ENCODE measurements around the gene DPYSL5. TPM values are rescaled to one million over a fixed set of nuclear protein-coding genes. Genes with fewer than 3 reads are reported as not detected.

Gene DPYSL5
- total and polyA plus RNA-seq, 9 of the 15 experiments (the other 6 are each of a cell fraction or from before 2014, with no cell fraction given): 0.06 TPM; not detected in 8

- H3K9ac ChIP-seq (ENCODE audit: insufficient read depth in 1 of 2, low read depth in 2 of 2, low read length in 2 of 2): peak overlapping the region in 1 of 2 experiments; percentile 28; a peak in 1 of 4 replicates
- no peaks in the 10 kb centered on the region for H3K79me2 ChIP-seq (ENCODE audit: control insufficient read depth, insufficient read depth, low read length)
- ATAC-seq: peak; percentile 21; the same call in 1 of the 3 replicates
- BruUV-seq (replicated peaks): no TSS peak
- no peak overlapping the region for H2AFZ ChIP-seq (ENCODE audit: low read depth, low read length)
- H3K9me1 ChIP-seq (ENCODE audit: control insufficient read depth, insufficient read depth, low read length): no peaks in the 10 kb centered on the region
- FAIRE-seq: no peak
- H3K36me3 ChIP-seq (ENCODE audit: control insufficient read depth, insufficient read depth, low read length): no peaks in the 10 kb centered on the region
- peak overlapping the region; percentile 22; the same call in 1 of the 2 replicates for H3K4me3 ChIP-seq
- peaks cover 42 to 66% of the 10 kb centered on the region in 2 experiments for H3K27me3 ChIP-seq (ENCODE audit: control insufficient read depth in 2 of 2, insufficient read depth in 2 of 2, low read length in 2 of 2)
- peaks cover 0 to 35% of the 10 kb centered on the region in 2 experiments; a peak in 2 of 5 replicates for H3K4me1 ChIP-seq (replicated peaks in 1 of 2; ENCODE audit: control insufficient read depth in 2 of 2, insufficient read depth in 2 of 2, low read length in 2 of 2)
- no peak overlapping the region for H3K27ac ChIP-seq (ENCODE audit: extremely low read depth, low read depth, low read length)
- POLR2A ChIA-PET: interaction anchor here (0.7 kb wide), 1 partner anchor 165 kb away, joined by 3 read pairs; no protein-coding TSS in a partner anchor
- peak in 2 of 4 experiments; percentile 19 to 27 for DNase-seq (ENCODE audit: extremely low read depth in 1 of 4, low spot score in 3 of 4)
- no peaks in the 10 kb centered on the region for H3K9me3 ChIP-seq (replicated peaks; ENCODE audit: control insufficient read depth, insufficient read depth, low read depth, low read length)
- 15% methylated on average over 40 of the region's 75 CpGs for WGBS (ENCODE audit: insufficient coverage, low coverage, missing lambda C conversion rate)
- no peaks in the 10 kb centered on the region; the same call in 1 of the 2 replicates for H4K20me1 ChIP-seq (replicated peaks; ENCODE audit: control insufficient read depth, insufficient read depth, low read length)
- intact Hi-C loops (cut with micrococcal nuclease): loop anchor here (5.0 to 10.0 kb wide), 3 partner anchors 74 to 436 kb away; partner anchors contain the start of gene TRIM54
- CTCF ChIA-PET (ENCODE audit: low intra/inter-chr PET ratio): interaction anchor here (0.6 kb wide), 1 partner anchor 17 kb away, joined by 3 read pairs; no protein-coding TSS in a partner anchor
- H3K4me2 ChIP-seq (ENCODE audit: insufficient read depth, low read length): no peak overlapping the region
- in situ Hi-C loops (cut with MboI): loop anchor here (10.0 kb wide), 2 partner anchors 96 to 446 kb away; no protein-coding TSS in a partner anchor
- TF ChIP-seq GATA2 (CRISPR knock-in tag; IDR thresholded peaks at IDR 0.05): no peak
- TF ChIP-seq, protein P1, sequence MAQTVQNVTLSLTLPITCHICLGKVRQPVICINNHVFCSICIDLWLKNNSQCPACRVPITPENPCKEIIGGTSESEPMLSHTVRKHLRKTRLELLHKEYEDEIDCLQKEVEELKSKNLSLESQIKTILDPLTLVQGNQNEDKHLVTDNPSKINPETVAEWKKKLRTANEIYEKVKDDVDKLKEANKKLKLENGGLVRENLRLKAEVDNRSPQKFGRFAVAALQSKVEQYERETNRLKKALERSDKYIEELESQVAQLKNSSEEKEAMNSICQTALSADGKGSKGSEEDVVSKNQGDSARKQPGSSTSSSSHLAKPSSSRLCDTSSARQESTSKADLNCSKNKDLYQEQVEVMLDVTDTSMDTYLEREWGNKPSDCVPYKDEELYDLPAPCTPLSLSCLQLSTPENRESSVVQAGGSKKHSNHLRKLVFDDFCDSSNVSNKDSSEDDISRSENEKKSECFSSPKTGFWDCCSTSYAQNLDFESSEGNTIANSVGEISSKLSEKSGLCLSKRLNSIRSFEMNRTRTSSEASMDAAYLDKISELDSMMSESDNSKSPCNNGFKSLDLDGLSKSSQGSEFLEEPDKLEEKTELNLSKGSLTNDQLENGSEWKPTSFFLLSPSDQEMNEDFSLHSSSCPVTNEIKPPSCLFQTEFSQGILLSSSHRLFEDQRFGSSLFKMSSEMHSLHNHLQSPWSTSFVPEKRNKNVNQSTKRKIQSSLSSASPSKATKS (CRISPR knock-in tag; IDR thresholded peaks at IDR 0.05): no peak
- TF ChIP-seq NCOA4 (IDR thresholded peaks at IDR 0.05; ENCODE audit: partially characterized antibody): no peak
- TF ChIP-seq HDGF (IDR thresholded peaks at IDR 0.05): no peak
- TF ChIP-seq HNRNPK (IDR thresholded peaks at IDR 0.05; ENCODE audit: low read depth, low read length, poor library complexity, severe bottlenecking): no peak
- no peak for TF ChIP-seq ZNF121 (CRISPR knock-in tag; conservative IDR thresholded peaks at IDR 0.05)
- TF ChIP-seq CREB5 (CRISPR knock-in tag; IDR thresholded peaks at IDR 0.05): no peak
- TF ChIP-seq HDAC1 (IDR thresholded peaks at IDR 0.05): no peak
- TF ChIP-seq ILF3 (IDR thresholded peaks at IDR 0.05; ENCODE audit: borderline replicate concordance): no peak
- no peak for TF ChIP-seq SIX5 (IDR thresholded peaks at IDR 0.05; ENCODE audit: borderline replicate concordance in 1 of 2, insufficient read depth in 1 of 2, low read depth in 1 of 2, low read length in 2 of 2)
- no peak for TF ChIP-seq RB1 (IDR thresholded peaks at IDR 0.05; ENCODE audit: low read depth)
- no peak for TF ChIP-seq CLOCK (CRISPR knock-in tag; IDR thresholded peaks at IDR 0.05; ENCODE audit: borderline replicate concordance)
- TF ChIP-seq HDAC8 (tag; IDR thresholded peaks at IDR 0.05): no peak
- no peak for TF ChIP-seq SP2 (IDR thresholded peaks at IDR 0.05; ENCODE audit: extremely low read depth, low read depth, low read length, poor library complexity, severe bottlenecking)
- no peak for TF ChIP-seq ZFX (CRISPR knock-in tag; IDR thresholded peaks at IDR 0.05)
Measured at GRCh38 chr2:26848336-26849055, 564 bp downstream of the DPYSL5 start.

All from K562 (cell line).